Measurements from ENCODE around the gene DNAH9.

- TF ChIP-seq CTCF (optimal IDR thresholded peaks at IDR 0.05 in 1 of 3, IDR thresholded peaks at IDR 0.05 in 1 of 3, conservative IDR thresholded peaks at IDR 0.05 in 1 of 3; ENCODE audit: extremely low read depth in 1 of 3, insufficient read depth in 2 of 3, low read length in 3 of 3) (no peak), EZH2 (IDR thresholded peaks at IDR 0.05; ENCODE audit: low read length) (no peak)
Measured at GRCh38 chr17:11701911-11702310, 103.6 kb downstream of the DNAH9 start.
